Caco-2 (cell line): ENCODE measurements around the gene TLE3. TPM values are rescaled to one million over a fixed set of nuclear protein-coding genes. Genes with fewer than 3 reads are reported as not detected.

Experiments
- BruUV-seq: library from RNA; stranded (reverse); fragments of 400-500 nt; replicated peaks from 2 replicates; lab custom pipeline; 2021; lab: Mats Ljungman, UMichigan
- CTCF ChIA-PET: fragments of 300-600 bp; sonication (Branson Sonifier 250); formaldehyde crosslinking; loops from one replicate; lab custom pipeline; 2022; ENCODE audit warnings: antibody characterized with exemption; lab: Charles Lee
- POLR2A ChIA-PET: fragments of 300-600 bp; sonication (Branson Sonifier 250); formaldehyde crosslinking; loops from one replicate; lab custom pipeline; 2022; ENCODE audit warnings: antibody characterized with exemption; lab: Charles Lee
- DNase-seq, 2 experiments: peaks; one replicate each; pipeline versions ENCODE4 v3.0.0 to v3.0.0-alpha.2; 2020 to 2022
- H3K27me3 ChIP-seq: replicated peaks from 2 replicates; pipeline ENCODE4 v1.6.0; 2011; ENCODE audit warnings: low read length; ENCODE audit not compliant: control insufficient read depth, insufficient read depth
- H3K36me3 ChIP-seq: 2 replicates; pipeline ENCODE4 v1.5.1; 2011; ENCODE audit warnings: low read length; ENCODE audit not compliant: control insufficient read depth, insufficient read depth
- H3K4me1 ChIP-seq: fragments of 250-450 bp; sonication (Bioruptor Pico); 2 replicates; pipeline ENCODE4 v1.5.1; 2020; ENCODE audit warnings: mild to moderate bottlenecking
- H3K4me3 ChIP-seq: 2 replicates; pipeline ENCODE4 v1.5.1; 2011; ENCODE audit warnings: low read depth, mild to moderate bottlenecking, control low read depth, low read length
- H3K9me3 ChIP-seq: fragments of 250-450 bp; sonication (Bioruptor Pico); 2 replicates; pipeline ENCODE4 v1.5.1; 2020; ENCODE audit warnings: mild to moderate bottlenecking, moderate library complexity
- H3K27ac Mint-ChIP-seq: one replicate; pipeline ENCODE4 v1.8.0; 2022; ENCODE audit warnings: mixed read lengths; ENCODE audit not compliant: unreplicated experiment
- H3K27me3 Mint-ChIP-seq: one replicate; pipeline ENCODE4 v1.8.0; 2022; ENCODE audit warnings: mixed read lengths; ENCODE audit not compliant: insufficient read depth, unreplicated experiment
- H3K36me3 Mint-ChIP-seq: one replicate; pipeline ENCODE4 v1.8.0; 2022; ENCODE audit warnings: mild to moderate bottlenecking, mixed read lengths; ENCODE audit not compliant: insufficient read depth, unreplicated experiment
- H3K4me1 Mint-ChIP-seq: one replicate; pipeline ENCODE4 v1.8.0; 2022; ENCODE audit warnings: low read depth, mixed read lengths; ENCODE audit not compliant: unreplicated experiment
- H3K4me3 Mint-ChIP-seq: one replicate; pipeline ENCODE4 v1.8.0; 2022; ENCODE audit warnings: mild to moderate bottlenecking, moderate library complexity, mixed read lengths; ENCODE audit not compliant: unreplicated experiment
- H3K9me3 Mint-ChIP-seq: one replicate; pipeline ENCODE4 v1.8.0; 2022; ENCODE audit warnings: mixed read lengths; ENCODE audit not compliant: unreplicated experiment
- CTCF ChIP-seq, 2 experiments: fragments of 200-600 bp in 1 of 2; IDR thresholded peaks; 1 replicate in 1 of 2; 2 replicates in 1 of 2; pipeline versions ENCODE4 v1.5.1 to v1.8.0; 2011 to 2022; ENCODE audit warnings: antibody characterized with exemption in 1 of 2, control low read depth in 1 of 2, inconsistent platforms in 1 of 2, low read depth in 1 of 2, low read length in 1 of 2, mild to moderate bottlenecking in 1 of 2, moderate library complexity in 1 of 2; ENCODE audit not compliant: insufficient read depth in 1 of 2, severe bottlenecking in 1 of 2, unreplicated experiment in 1 of 2
- intact Hi-C: fragments of 100-400 bp; cut with micrococcal nuclease; formaldehyde crosslinking; loops from one replicate; pipeline ENCODE4 v1.10.0; 2022; ENCODE audit not compliant: unreplicated experiment
- total RNA-seq: library from RNA; stranded (reverse); gene quantifications from 2 replicates; pipeline ENCODE4 v1.2.3, GENCODE V29; 2022

Gene TLE3
- total RNA-seq, 1 experiment from 2014 or later = 105 TPM

GRCh38 chr15:70057931-70058641 lies 39.6 kb downstream of the TLE3 start:
- H3K27ac Mint-ChIP-seq = no peak overlapping the region
- CTCF ChIA-PET = interaction anchor here (0.6 kb wide), 1 partner anchor 22 kb away, joined by 3 read pairs; no protein-coding TSS in a partner anchor

DNA sequence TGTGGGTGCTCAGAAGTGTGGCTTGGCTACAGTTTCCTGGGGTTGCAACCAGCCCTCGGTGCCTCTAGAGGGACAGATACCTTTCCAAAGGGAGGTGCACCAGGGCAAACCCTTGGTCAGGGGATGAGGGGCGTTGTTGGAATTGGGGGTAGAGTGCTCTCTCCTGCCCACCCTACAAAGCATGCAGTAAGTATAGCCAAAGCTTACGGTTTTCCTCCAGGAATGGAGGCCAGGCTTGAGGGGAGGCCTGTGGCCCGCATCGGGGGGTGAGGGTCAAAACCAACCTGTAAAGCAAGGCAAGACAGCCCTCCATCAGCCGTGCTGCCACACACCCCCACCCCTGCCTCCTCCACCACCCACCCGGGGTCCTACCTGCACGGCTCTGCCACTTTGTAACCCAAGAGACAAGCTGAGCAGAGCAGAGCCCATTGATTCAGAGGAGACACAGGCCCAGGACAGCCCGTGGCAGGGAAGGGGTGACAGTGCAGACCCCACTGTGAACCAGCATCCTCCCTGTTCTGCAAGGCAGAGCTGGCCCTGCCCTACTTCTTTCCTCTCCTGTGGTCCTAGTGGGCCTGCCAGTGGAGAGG lies 41.5 kb downstream of the TLE3 start:
- CTCF ChIA-PET = no interaction called here
- H3K4me3 Mint-ChIP-seq = no peak overlapping the region
- Histone ChIP-seq H3K4me3 (no peak overlapping the region), H3K36me3 (peaks cover 9% of the 10 kb centered on the region), H3K9me3 (no peaks in the 10 kb centered on the region), H3K4me1 (no peaks in the 10 kb centered on the region), H3K27me3 (no peaks in the 10 kb centered on the region)
- BruUV-seq = no TSS peak
- no peak overlapping the region for H3K27ac Mint-ChIP-seq
- H3K9me3 Mint-ChIP-seq = no peaks in the 10 kb centered on the region
- TF ChIP-seq CTCF (IDR thresholded peaks at IDR 0.05; ENCODE audit: insufficient read depth in 1 of 2, low read depth in 1 of 2, low read length in 1 of 2, severe bottlenecking in 1 of 2, unreplicated experiment in 1 of 2) = no peak
- H3K27me3 Mint-ChIP-seq = no peaks in the 10 kb centered on the region
- POLR2A ChIA-PET = no interaction called here
- intact Hi-C loops = no loop called here
- peaks cover 78% of the 10 kb centered on the region for H3K36me3 Mint-ChIP-seq
- peak in 1 of 2 experiments; percentile 21 for DNase-seq
- no peaks in the 10 kb centered on the region for H3K4me1 Mint-ChIP-seq

More at GRCh38 chr15:70057931-70058641, 39.6 kb downstream of the TLE3 start:
- BruUV-seq = no TSS peak
- Mint-ChIP-seq H3K27me3 (no peaks in the 10 kb centered on the region), H3K36me3 (peaks cover 92% of the 10 kb centered on the region), H3K4me3 (no peak overlapping the region), H3K4me1 (no peaks in the 10 kb centered on the region), H3K9me3 (no peaks in the 10 kb centered on the region)
- peak in 1 of 2 experiments; percentile 23 for DNase-seq
- Histone ChIP-seq H3K36me3 (peaks cover 6% of the 10 kb centered on the region), H3K27me3 (no peaks in the 10 kb centered on the region), H3K9me3 (no peaks in the 10 kb centered on the region), H3K4me1 (no peaks in the 10 kb centered on the region), H3K4me3 (no peak overlapping the region)
- intact Hi-C loops = no loop called here
- POLR2A ChIA-PET = no interaction called here
- TF ChIP-seq CTCF (IDR thresholded peaks at IDR 0.05; ENCODE audit: insufficient read depth in 1 of 2, low read depth in 1 of 2, low read length in 1 of 2, severe bottlenecking in 1 of 2, unreplicated experiment in 1 of 2) = no peak

- ChIA-PET POLR2A (no interaction called here), CTCF (no interaction called here)
- H3K27ac Mint-ChIP-seq = no peak overlapping the region
- H3K4me3 Mint-ChIP-seq = no peak overlapping the region
- no TSS peak for BruUV-seq
- no peaks in the 10 kb centered on the region for H3K4me1 Mint-ChIP-seq
- H3K36me3 Mint-ChIP-seq = peaks cover 75% of the 10 kb centered on the region
- Histone ChIP-seq H3K36me3 (peaks cover 9% of the 10 kb centered on the region), H3K27me3 (no peaks in the 10 kb centered on the region), H3K4me1 (no peaks in the 10 kb centered on the region), H3K4me3 (no peak overlapping the region), H3K9me3 (no peaks in the 10 kb centered on the region)
- intact Hi-C loops = no loop called here
- TF ChIP-seq CTCF (IDR thresholded peaks at IDR 0.05; ENCODE audit: insufficient read depth in 1 of 2, low read depth in 1 of 2, low read length in 1 of 2, severe bottlenecking in 1 of 2, unreplicated experiment in 1 of 2) = no peak
- DNase-seq = peak in 1 of 2 experiments; percentile 22
- no peaks in the 10 kb centered on the region for H3K27me3 Mint-ChIP-seq
- H3K9me3 Mint-ChIP-seq = no peaks in the 10 kb centered on the region
Observed at GRCh38 chr15:70055601-70056051, 42.1 kb downstream of the TLE3 start.
